ENCODE data around the gene GALNT12. TPM values are rescaled to one million over a fixed set of nuclear protein-coding genes. Genes with fewer than 3 reads are reported as not detected.

GALNT12 gene
- total RNA-seq, 1 experiment from 2014 or later: 3.3 TPM

GRCh38 chr9:98852460-98852734 lies 44.9 kb downstream of the GALNT12 start:
- in situ Hi-C loops (cut with HindIII; ENCODE audit: low pct_unique_long_range_greater_than_20kb, low sequenced_read_pairs): no loop called here
- Histone ChIP-seq H3K27ac (ENCODE audit: low read length) (no peak overlapping the region), H3K9me3 (ENCODE audit: control insufficient read depth, insufficient read depth, low read depth, low read length) (no peaks in the 10 kb centered on the region), H3K4me3 (ENCODE audit: low read depth in 2 of 2, low read length in 2 of 2) (no peak overlapping the region), H3K27me3 (ENCODE audit: control insufficient read depth, insufficient read depth, low read length) (no peaks in the 10 kb centered on the region), H3K36me3 (ENCODE audit: control insufficient read depth, insufficient read depth, low read length) (no peaks in the 10 kb centered on the region), H3K4me1 (ENCODE audit: control insufficient read depth, insufficient read depth, low read length) (no peaks in the 10 kb centered on the region; the same call in 1 of the 2 replicates)
- intact Hi-C loops (cut with micrococcal nuclease; ENCODE audit: unreplicated experiment): no loop called here
- no TSS peak for BruUV-seq (replicated peaks)
- ATAC-seq: no peak
- ChIA-PET POLR2A (no interaction called here), CTCF (no interaction called here)
- DNase-seq (ENCODE audit: low read depth, low spot score): no peak
- TF ChIP-seq CTCF (IDR thresholded peaks at IDR 0.05) (no peak), REST (IDR thresholded peaks at IDR 0.05; ENCODE audit: insufficient read depth in 1 of 2, low read depth in 2 of 2, low read length in 1 of 2) (no peak), POLR2AphosphoS5 (IDR thresholded peaks at IDR 0.05; ENCODE audit: low read depth, low read length) (no peak), SIN3A (IDR thresholded peaks at IDR 0.05; ENCODE audit: borderline replicate concordance, insufficient read depth, low read depth, low read length) (no peak)

- DNase-seq (ENCODE audit: low read depth, low spot score): no peak
- ATAC-seq: no peak
- Histone ChIP-seq H3K4me1 (ENCODE audit: control insufficient read depth, insufficient read depth, low read length) (no peaks in the 10 kb centered on the region; the same call in 1 of the 2 replicates), H3K9me3 (ENCODE audit: control insufficient read depth, insufficient read depth, low read depth, low read length) (no peaks in the 10 kb centered on the region), H3K4me3 (ENCODE audit: low read depth in 2 of 2, low read length in 2 of 2) (no peak overlapping the region), H3K36me3 (ENCODE audit: control insufficient read depth, insufficient read depth, low read length) (no peaks in the 10 kb centered on the region), H3K27me3 (ENCODE audit: control insufficient read depth, insufficient read depth, low read length) (no peaks in the 10 kb centered on the region), H3K27ac (ENCODE audit: low read length) (no peak overlapping the region)
- CTCF ChIA-PET: no interaction called here
- TF ChIP-seq CTCF (IDR thresholded peaks at IDR 0.05) (no peak), SIN3A (IDR thresholded peaks at IDR 0.05; ENCODE audit: borderline replicate concordance, insufficient read depth, low read depth, low read length) (no peak), REST (IDR thresholded peaks at IDR 0.05; ENCODE audit: insufficient read depth in 1 of 2, low read depth in 2 of 2, low read length in 1 of 2) (no peak), TCF7L2 (IDR thresholded peaks at IDR 0.05; ENCODE audit: low read depth, low read length) (no peak), POLR2AphosphoS5 (IDR thresholded peaks at IDR 0.05; ENCODE audit: low read depth, low read length) (no peak)
- no TSS peak for BruUV-seq (replicated peaks)
- in situ Hi-C loops (cut with HindIII; ENCODE audit: low pct_unique_long_range_greater_than_20kb, low sequenced_read_pairs): no loop called here
- POLR2A ChIA-PET: no interaction called here
- intact Hi-C loops (cut with micrococcal nuclease; ENCODE audit: unreplicated experiment): no loop called here
These were observed 45.5 kb downstream of the GALNT12 start for GRCh38 chr9:98852961-98853360.
